ENCODE results near the gene SLC33A1. TPM values are rescaled to one million over a fixed set of nuclear protein-coding genes. Genes with fewer than 3 reads are reported as not detected.
"Not testable (repeated sequence)": the region's sequence is repeated elsewhere in the genome, so short reads cannot be mapped to it uniquely, and the experiment has no call there.

The SLC33A1 gene
- total RNA-seq, 1 donor from 2014 or later: 15.6 TPM

DNA sequence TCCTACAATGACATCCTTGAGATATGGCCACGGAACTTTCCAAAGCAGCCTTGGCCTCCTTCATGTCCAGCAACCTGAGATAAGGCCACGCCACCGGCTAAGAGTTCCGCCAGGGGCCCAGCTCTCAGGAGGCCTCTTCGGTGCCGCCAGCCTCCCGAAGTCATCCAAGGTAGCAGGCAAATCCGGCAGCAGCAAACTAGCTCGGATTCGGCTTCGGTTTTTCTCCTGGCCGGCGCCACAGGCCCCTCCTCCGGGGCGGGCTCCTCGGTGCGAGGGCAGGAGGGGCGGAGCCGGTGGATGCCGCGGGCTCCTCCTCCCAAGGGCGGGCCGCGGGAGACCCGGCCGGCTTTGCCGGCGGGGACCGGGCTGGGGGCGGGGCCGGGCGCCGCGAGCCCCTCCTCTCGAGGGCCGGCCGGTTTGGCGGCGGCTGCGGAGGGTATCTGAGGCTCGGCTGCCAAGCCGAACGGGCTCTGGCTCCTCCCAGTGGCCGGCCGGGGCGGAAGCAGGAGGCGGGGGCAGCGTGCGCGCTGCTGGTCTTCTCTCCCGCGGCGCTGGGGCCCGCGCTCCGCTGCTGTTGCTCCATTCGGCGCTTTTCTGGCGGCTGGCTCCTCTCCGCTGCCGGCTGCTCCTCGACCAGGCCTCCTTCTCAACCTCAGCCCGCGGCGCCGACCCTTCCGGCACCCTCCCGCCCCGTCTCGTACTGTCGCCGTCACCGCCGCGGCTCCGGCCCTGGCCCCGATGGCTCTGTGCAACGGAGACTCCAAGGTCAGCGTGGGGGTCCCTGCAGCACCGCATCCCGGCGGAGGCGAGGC is 16.1 kb upstream of the SLC33A1 start, which contains the start of gene GMPS:
Gene GMPS, plus strand, starts transcription at position 518 of the 812 bp plus-strand sequence. Its CDS starts 221 bp downstream, at position 739.
- Histone ChIP-seq H3K36me3 (no peaks in the 10 kb centered on the region), H3K4me1 (peaks cover 0 to 25% of the 10 kb centered on the region in 2 donors), H3K27me3 (no peaks in the 10 kb centered on the region), H3K9me3 (no peaks in the 10 kb centered on the region), H3K27ac (peak within 1 kb of the TSS; percentile 96 to 98), H3K4me3 (peak within 1 kb of the TSS; percentile 77 to 90)
- TF ChIP-seq, protein P1, sequence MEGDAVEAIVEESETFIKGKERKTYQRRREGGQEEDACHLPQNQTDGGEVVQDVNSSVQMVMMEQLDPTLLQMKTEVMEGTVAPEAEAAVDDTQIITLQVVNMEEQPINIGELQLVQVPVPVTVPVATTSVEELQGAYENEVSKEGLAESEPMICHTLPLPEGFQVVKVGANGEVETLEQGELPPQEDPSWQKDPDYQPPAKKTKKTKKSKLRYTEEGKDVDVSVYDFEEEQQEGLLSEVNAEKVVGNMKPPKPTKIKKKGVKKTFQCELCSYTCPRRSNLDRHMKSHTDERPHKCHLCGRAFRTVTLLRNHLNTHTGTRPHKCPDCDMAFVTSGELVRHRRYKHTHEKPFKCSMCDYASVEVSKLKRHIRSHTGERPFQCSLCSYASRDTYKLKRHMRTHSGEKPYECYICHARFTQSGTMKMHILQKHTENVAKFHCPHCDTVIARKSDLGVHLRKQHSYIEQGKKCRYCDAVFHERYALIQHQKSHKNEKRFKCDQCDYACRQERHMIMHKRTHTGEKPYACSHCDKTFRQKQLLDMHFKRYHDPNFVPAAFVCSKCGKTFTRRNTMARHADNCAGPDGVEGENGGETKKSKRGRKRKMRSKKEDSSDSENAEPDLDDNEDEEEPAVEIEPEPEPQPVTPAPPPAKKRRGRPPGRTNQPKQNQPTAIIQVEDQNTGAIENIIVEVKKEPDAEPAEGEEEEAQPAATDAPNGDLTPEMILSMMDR (IDR thresholded peaks at IDR 0.05): peak; percentile 35 to 62 (median 60)
- intact Hi-C loops (cut with DNase I): loop anchor here (1.0 to 10.0 kb wide), 4 partner anchors 16 to 1214 kb away; partner anchors contain the start of genes C3orf33, SLC33A1 and TIPARP
- DNase-seq (ENCODE audit: low spot score in 2 of 2): peak; percentile 87 to 97

DNA sequence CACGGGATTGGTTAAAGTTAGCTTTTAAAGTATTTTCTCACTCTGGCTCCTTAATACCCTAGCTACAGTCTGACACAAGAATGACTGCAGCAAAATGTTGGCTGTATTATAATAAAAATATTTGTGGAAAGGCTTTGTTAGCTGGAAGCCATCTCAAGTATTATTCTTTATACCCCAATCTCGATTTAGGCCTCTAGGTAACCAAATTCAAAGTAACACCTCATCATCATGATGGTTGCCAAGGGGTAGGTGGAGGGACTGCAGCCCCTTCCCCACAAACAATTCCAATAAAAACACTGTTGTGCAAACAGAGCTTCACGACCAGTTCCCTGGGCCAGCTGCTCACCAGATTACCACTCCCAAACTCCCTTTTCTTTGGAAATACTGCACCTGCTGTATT is 15.5 kb upstream of the SLC33A1 start:
- Histone ChIP-seq H3K27me3 (no peaks in the 10 kb centered on the region), H3K4me1 (peaks cover 0 to 22% of the 10 kb centered on the region in 2 donors), H3K36me3 (no peaks in the 10 kb centered on the region), H3K4me3 (peak overlapping the region; percentile 77 to 90), H3K27ac (peak overlapping the region; percentile 80), H3K9me3 (no peaks in the 10 kb centered on the region)
- no peak for DNase-seq (ENCODE audit: low spot score in 2 of 2)
- intact Hi-C loops (cut with DNase I): loop anchor here (1.0 to 10.0 kb wide), 4 partner anchors 15 to 1215 kb away; partner anchors contain the start of genes C3orf33, SLC33A1 and TIPARP
- TF ChIP-seq, protein P1 (IDR thresholded peaks at IDR 0.05): no peak

- no peak for DNase-seq (ENCODE audit: low spot score in 2 of 2)
- no peaks in the 10 kb centered on the region for H3K27me3 ChIP-seq
- TF ChIP-seq, protein P1 (IDR thresholded peaks at IDR 0.05): no peak
- H3K9me3 ChIP-seq: no peaks in the 10 kb centered on the region
- H3K4me3 ChIP-seq: no peak overlapping the region
- no peaks in the 10 kb centered on the region for H3K4me1 ChIP-seq
- no peaks in the 10 kb centered on the region for H3K36me3 ChIP-seq
- no peak overlapping the region for H3K27ac ChIP-seq
- intact Hi-C loops (cut with DNase I): no loop called here
These were observed 9.0 kb upstream of the SLC33A1 start for GRCh38 chr3:155863072-155863784.

GRCh38 chr3:155862290-155862982 is 8.2 kb upstream of the SLC33A1 start:
- H3K27ac ChIP-seq; intact Hi-C loops (cut with DNase I); H3K36me3 ChIP-seq; H3K9me3 ChIP-seq; H3K27me3 ChIP-seq; H3K4me1 ChIP-seq; H3K4me3 ChIP-seq; DNase-seq (ENCODE audit: low spot score in 2 of 2): not testable (repeated sequence)

- DNase-seq (ENCODE audit: low spot score in 2 of 2): no peak
- H3K36me3 ChIP-seq: no peaks in the 10 kb centered on the region
- TF ChIP-seq, protein P1 (IDR thresholded peaks at IDR 0.05): no peak
- no peaks in the 10 kb centered on the region for H3K9me3 ChIP-seq
- H3K27me3 ChIP-seq: no peaks in the 10 kb centered on the region
- H3K4me3 ChIP-seq: no peak overlapping the region
- no peaks in the 10 kb centered on the region for H3K4me1 ChIP-seq
- intact Hi-C loops (cut with DNase I): no loop called here
- H3K27ac ChIP-seq: no peak overlapping the region
These were observed 7.4 kb upstream of the SLC33A1 start for GRCh38 chr3:155861476-155862183.

- H3K9me3 ChIP-seq; H3K27me3 ChIP-seq; DNase-seq (ENCODE audit: low spot score in 2 of 2); H3K4me3 ChIP-seq; H3K4me1 ChIP-seq; H3K27ac ChIP-seq; intact Hi-C loops (cut with DNase I); H3K36me3 ChIP-seq: not testable (repeated sequence)
These were observed 6.2 kb upstream of the SLC33A1 start for GRCh38 chr3:155860424-155860823.

All from ascending aorta (tissue), 2 donors.